ENCODE measurements around the gene HEG1. TPM values are rescaled to one million over a fixed set of nuclear protein-coding genes. Genes with fewer than 3 reads are reported as not detected.

Gene HEG1
- total RNA-seq, 2 donors from 2014 or later: 45.7 to 46.1 TPM

DNA sequence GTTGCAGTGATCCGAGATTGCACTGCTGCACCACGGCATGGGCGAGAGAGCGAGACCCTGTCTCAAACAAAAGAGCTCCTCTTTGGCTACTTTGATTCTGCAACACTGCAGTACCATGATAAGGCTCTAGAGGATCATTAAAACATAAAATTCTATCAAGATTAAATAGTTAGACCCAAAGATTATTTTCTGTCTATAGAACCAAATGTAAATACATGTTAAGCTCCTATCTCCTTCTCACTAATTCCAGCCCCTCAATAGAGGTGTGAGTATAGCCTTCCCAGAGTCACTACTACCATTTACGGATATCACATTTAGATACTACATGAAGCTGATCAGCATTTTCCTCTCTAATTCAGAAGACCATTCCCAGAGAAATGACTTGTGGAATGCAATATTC lies 116.9 kb downstream of the HEG1 start:
- intact Hi-C loops (cut with DNase I): no loop called here
- H3K4me1 ChIP-seq: peaks cover 3% of the 10 kb centered on the region
- no peak overlapping the region for H3K4me3 ChIP-seq
- TF ChIP-seq, protein P1, sequence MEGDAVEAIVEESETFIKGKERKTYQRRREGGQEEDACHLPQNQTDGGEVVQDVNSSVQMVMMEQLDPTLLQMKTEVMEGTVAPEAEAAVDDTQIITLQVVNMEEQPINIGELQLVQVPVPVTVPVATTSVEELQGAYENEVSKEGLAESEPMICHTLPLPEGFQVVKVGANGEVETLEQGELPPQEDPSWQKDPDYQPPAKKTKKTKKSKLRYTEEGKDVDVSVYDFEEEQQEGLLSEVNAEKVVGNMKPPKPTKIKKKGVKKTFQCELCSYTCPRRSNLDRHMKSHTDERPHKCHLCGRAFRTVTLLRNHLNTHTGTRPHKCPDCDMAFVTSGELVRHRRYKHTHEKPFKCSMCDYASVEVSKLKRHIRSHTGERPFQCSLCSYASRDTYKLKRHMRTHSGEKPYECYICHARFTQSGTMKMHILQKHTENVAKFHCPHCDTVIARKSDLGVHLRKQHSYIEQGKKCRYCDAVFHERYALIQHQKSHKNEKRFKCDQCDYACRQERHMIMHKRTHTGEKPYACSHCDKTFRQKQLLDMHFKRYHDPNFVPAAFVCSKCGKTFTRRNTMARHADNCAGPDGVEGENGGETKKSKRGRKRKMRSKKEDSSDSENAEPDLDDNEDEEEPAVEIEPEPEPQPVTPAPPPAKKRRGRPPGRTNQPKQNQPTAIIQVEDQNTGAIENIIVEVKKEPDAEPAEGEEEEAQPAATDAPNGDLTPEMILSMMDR (IDR thresholded peaks at IDR 0.05): no peak
- TF ChIP-seq POLR2A (IDR thresholded peaks at IDR 0.05): no peak
- no peaks in the 10 kb centered on the region for H3K27me3 ChIP-seq
- 89 to 93% methylated on average over 4 to 5 of the region's 5 CpGs for WGBS, 2 donors
- H3K27ac ChIP-seq: no peak overlapping the region
- H3K9me3 ChIP-seq: no peaks in the 10 kb centered on the region
- no peaks in the 10 kb centered on the region for H3K36me3 ChIP-seq (replicated peaks in 1 of 2; ENCODE audit: insufficient read depth in 1 of 2, low read depth in 2 of 2)
- DNase-seq (no peak), ATAC-seq (no peak)

DNA sequence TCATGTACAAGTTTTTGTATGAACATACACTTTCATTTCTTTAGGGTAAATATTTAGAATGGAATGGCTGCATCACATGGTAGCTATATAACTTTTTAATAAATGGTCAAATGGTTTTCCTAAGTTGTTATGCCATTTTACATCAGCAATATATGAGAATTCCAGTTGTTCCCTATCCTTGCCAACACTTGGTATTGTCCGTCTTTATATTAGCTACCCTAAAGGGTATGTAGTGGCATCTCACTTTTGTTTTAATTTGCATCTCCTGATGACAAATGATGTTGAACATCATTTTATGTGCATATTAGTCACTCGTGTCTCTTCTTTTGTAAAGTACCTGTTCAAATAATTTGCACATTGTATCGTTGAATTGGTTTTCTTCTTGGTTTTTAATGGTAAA lies 118.7 kb downstream of the HEG1 start:
- WGBS, 2 donors: 84 to 95% methylated on average over 3 of the region's 3 CpGs
- Histone ChIP-seq H3K36me3 (replicated peaks in 1 of 2; ENCODE audit: insufficient read depth in 1 of 2, low read depth in 2 of 2) (no peaks in the 10 kb centered on the region), H3K4me3 (no peak overlapping the region), H3K27me3 (no peaks in the 10 kb centered on the region), H3K27ac (no peak overlapping the region), H3K4me1 (peaks cover 3% of the 10 kb centered on the region), H3K9me3 (no peaks in the 10 kb centered on the region)
- ATAC-seq (no peak), DNase-seq (no peak)
- no peak for TF ChIP-seq POLR2A (IDR thresholded peaks at IDR 0.05)
- TF ChIP-seq, protein P1 (IDR thresholded peaks at IDR 0.05): no peak
- intact Hi-C loops (cut with DNase I): no loop called here

DNA sequence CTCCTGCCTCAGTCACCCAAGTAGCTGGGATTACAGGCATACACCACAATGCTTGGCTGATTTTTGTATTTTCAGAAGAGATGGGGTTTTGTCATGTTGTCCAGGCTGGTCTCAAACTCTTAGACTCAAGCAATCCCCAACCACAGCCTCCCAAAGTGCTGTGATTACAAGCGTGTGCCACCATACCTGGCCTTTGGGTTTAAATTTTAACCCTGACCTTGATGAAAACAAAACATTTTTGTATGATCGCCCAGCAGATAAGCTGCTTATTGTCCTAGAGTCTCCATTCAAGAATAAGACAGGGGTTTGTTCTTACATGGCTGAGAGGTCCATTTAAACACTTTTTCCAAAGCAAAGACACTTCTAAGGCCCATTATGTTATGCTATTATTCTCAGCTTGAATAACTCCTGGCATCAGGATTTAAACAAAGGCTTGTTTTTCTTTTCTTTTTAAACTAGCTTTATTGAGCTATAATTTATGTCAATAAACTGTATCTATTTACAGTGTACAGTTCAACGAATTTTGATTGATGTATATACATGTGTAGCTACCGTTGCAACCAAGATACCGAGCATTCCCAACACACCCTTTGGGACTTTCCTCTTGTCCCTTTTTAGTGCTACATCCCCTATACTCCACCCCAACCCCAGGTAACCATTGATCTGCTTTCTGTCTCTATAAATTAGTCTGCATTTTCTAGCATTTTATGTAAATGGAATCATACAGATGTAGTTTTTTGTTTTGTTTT lies 119.8 kb downstream of the HEG1 start:
- no peaks in the 10 kb centered on the region for H3K27me3 ChIP-seq
- no peak for TF ChIP-seq POLR2A (IDR thresholded peaks at IDR 0.05)
- TF ChIP-seq, protein P1 (IDR thresholded peaks at IDR 0.05): no peak
- DNase-seq: no peak
- no peak overlapping the region for H3K27ac ChIP-seq
- no peaks in the 10 kb centered on the region for H3K9me3 ChIP-seq
- H3K36me3 ChIP-seq (replicated peaks in 1 of 2; ENCODE audit: insufficient read depth in 1 of 2, low read depth in 2 of 2): no peaks in the 10 kb centered on the region
- no peak overlapping the region for H3K4me3 ChIP-seq
- peaks cover 3% of the 10 kb centered on the region for H3K4me1 ChIP-seq
- intact Hi-C loops (cut with DNase I): no loop called here
- no peak for ATAC-seq
- 36 to 42% methylated on average over 5 of the region's 5 CpGs for WGBS, 2 donors

DNA sequence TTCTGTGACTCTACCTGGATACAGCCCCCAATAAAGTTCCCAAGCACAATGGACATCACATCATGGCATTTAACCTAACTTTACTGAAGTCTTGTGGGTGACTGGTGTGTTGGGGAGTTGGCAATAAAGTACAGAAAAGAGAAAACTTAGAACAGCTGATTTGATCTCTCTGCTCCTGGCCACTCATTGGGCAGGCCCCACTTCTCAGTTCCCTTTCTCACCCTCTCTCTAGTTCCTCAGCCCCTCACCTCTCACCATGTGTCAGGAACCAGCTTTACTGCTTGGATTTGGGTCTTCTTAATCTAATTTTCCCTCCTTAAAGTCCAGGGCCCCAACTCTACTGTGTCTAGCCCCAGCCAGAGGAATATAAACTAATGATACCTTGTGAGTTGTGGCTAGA lies 120.5 kb downstream of the HEG1 start:
- Histone ChIP-seq H3K4me1 (peaks cover 3% of the 10 kb centered on the region), H3K9me3 (no peaks in the 10 kb centered on the region), H3K27ac (peak overlapping the region in 1 of 4 donors; percentile 34), H3K4me3 (no peak overlapping the region), H3K36me3 (replicated peaks in 1 of 2; ENCODE audit: insufficient read depth in 1 of 2, low read depth in 2 of 2) (no peaks in the 10 kb centered on the region), H3K27me3 (no peaks in the 10 kb centered on the region)
- DNase-seq (no peak), ATAC-seq (no peak)
- no peak for TF ChIP-seq POLR2A (IDR thresholded peaks at IDR 0.05)
- TF ChIP-seq, protein P1 (IDR thresholded peaks at IDR 0.05): no peak
- intact Hi-C loops (cut with DNase I): no loop called here

DNA sequence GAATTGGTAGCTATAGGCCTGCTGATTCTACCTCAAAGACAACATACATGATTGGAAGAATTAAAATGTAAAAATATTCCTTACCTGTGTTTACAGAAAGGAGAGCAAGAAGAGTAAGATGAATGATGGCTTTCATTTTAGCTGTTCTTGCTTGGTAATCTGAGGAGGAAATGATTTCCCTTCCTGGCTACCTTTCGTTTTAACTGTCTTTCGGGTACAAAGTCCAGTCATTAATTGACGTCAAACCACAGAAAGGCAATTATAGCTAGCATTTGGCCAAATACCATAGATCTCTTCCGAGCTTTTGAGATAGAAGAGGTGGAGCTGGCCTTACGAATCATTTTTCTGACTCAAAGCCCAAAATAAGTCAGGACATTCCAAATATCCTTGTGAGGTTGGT lies 121.2 kb downstream of the HEG1 start, which contains the start of gene MUC13:
Gene MUC13 (minus strand): TSS at position 175 of the 400 bp plus-strand sequence. CDS start 39 bp downstream, at position 136.
- Histone ChIP-seq H3K4me3 (no peak within 1 kb of the TSS), H3K9me3 (no peaks in the 10 kb centered on the region), H3K4me1 (peaks cover 7% of the 10 kb centered on the region), H3K27ac (peak within 1 kb of the TSS in 2 of 4 donors; percentile 17 to 34), H3K36me3 (replicated peaks in 1 of 2; ENCODE audit: insufficient read depth in 1 of 2, low read depth in 2 of 2) (no peaks in the 10 kb centered on the region), H3K27me3 (no peaks in the 10 kb centered on the region)
- peak; percentile 58 for ATAC-seq
- no peak for DNase-seq
- no peak for TF ChIP-seq POLR2A (IDR thresholded peaks at IDR 0.05)
- TF ChIP-seq, protein P1 (IDR thresholded peaks at IDR 0.05): no peak
- intact Hi-C loops (cut with DNase I): no loop called here
- 58 to 60% methylated on average over 5 of the region's 5 CpGs for WGBS, 2 donors

Data from body of pancreas (tissue), 4 donors.